Sigmoid colon (tissue), 7 donors: ENCODE results near the gene DCHS1. TPM values are rescaled to one million over a fixed set of nuclear protein-coding genes. Genes with fewer than 3 reads are reported as not detected.

ENCODE experiments used
- DNase-seq: peaks from one replicate; pipeline ENCODE4 v3.0.0-alpha.2; 2019
- H3K27ac ChIP-seq, 4 donors: fragments of 200-600 bp; sonication (generic); one replicate each; pipeline ENCODE4 v1.5.1; 2016 to 2019; ENCODE audit warnings: mild to moderate bottlenecking in 1 of 4
- H3K27me3 ChIP-seq, 3 donors: fragments of 200-600 bp; sonication (generic); one replicate each; pipeline ENCODE4 v1.5.1; 2019; ENCODE audit warnings: mild to moderate bottlenecking in 1 of 3
- H3K36me3 ChIP-seq, 4 donors: fragments of 200-600 bp; sonication (generic); one replicate each; pipeline ENCODE4 v1.5.1; 2016 to 2019
- H3K4me1 ChIP-seq, 4 donors: fragments of 200-600 bp; sonication (generic); one replicate each; pipeline ENCODE4 v1.5.1; 2017 to 2019
- H3K4me3 ChIP-seq, 4 donors: fragments of 200-600 bp; sonication (generic); one replicate each; pipeline ENCODE4 v1.5.1; 2017 to 2019; ENCODE audit warnings: mild to moderate bottlenecking in 2 of 4, moderate library complexity in 1 of 4
- H3K9me3 ChIP-seq, 4 donors: fragments of 200-600 bp in 3 of 4; sonication (generic) in 3 of 4; one replicate each; pipeline versions ENCODE4 v1.5.1 to v1.6.1; 2013 to 2019
- CTCF ChIP-seq, 4 experiments: fragments of 450-650 bp in 3 of 4; fragments of 200-600 bp in 1 of 4; IDR thresholded peaks; one replicate each; pipeline ENCODE4 v1.5.1; 2016 to 2019; ENCODE audit warnings: antibody characterized with exemption in 4 of 4, mild to moderate bottlenecking in 3 of 4, moderate library complexity in 2 of 4
- EP300 ChIP-seq, 4 donors: sonication (generic); formaldehyde crosslinking; IDR thresholded peaks; one replicate each; pipeline ENCODE4 v1.6.1; 2017; ENCODE audit warnings: antibody characterized with exemption in 4 of 4
- POLR2A ChIP-seq, 2 donors: fragments of 450-650 bp; IDR thresholded peaks; one replicate each; pipeline ENCODE4 v1.6.1; 2016; ENCODE audit warnings: antibody characterized with exemption in 2 of 2, mild to moderate bottlenecking in 2 of 2, moderate library complexity in 2 of 2
- POLR2AphosphoS5 ChIP-seq, 4 donors: sonication (generic); formaldehyde crosslinking; IDR thresholded peaks; one replicate each; pipeline ENCODE4 v1.6.1; 2017; ENCODE audit warnings: antibody characterized with exemption in 4 of 4
- WGBS, 2 donors: extraction: QIAGEN DNeasy Blood & Tissue Kit; methylation state at CpG; one replicate each; pipeline ENCODE4 v1.1.7; 2013; 5-methylcytosine and 5-hydroxymethylcytosine counted together
- intact Hi-C: fragments of 100-400 bp; cut with DNase I; formaldehyde crosslinking; loops from one replicate; pipeline ENCODE4 v1.15.1; 2023
- polyA plus RNA-seq, 3 donors: library from polyadenylated mRNA; stranded (reverse); fragments of 200-250 nt; gene quantifications; one replicate each; pipeline ENCODE4 v1.2.3, GENCODE V29; 2013
- total RNA-seq, 4 donors: library from RNA; depleted of rRNA; stranded (reverse); fragments of >200 nt; gene quantifications; one replicate each; pipeline ENCODE4 v1.1.0, GENCODE V29; 2016
- donor health status: healthy with polysubstance abuse.
- donor health status: Bipolar disorder and iron deficiency.
- donor health status: healthy.

The DCHS1 gene
- total and polyA plus RNA-seq, 7 donors: under 0.01 to 57.1 (median 21.7) TPM

- Histone ChIP-seq H3K36me3 (no peaks in the 10 kb centered on the region), H3K27me3 (no peaks in the 10 kb centered on the region), H3K4me3 (no peak overlapping the region), H3K4me1 (peaks cover 0 to 31% (median 25%) of the 10 kb centered on the region in 4 donors), H3K9me3 (no peaks in the 10 kb centered on the region), H3K27ac (no peak overlapping the region)
- no peak for DNase-seq
- TF ChIP-seq EP300 (IDR thresholded peaks at IDR 0.05): no peak
- no peak for TF ChIP-seq POLR2AphosphoS5 (IDR thresholded peaks at IDR 0.05)
- TF ChIP-seq CTCF (IDR thresholded peaks at IDR 0.05): no peak
- no peak for TF ChIP-seq POLR2A (IDR thresholded peaks at IDR 0.05)
- intact Hi-C loops: no loop called here
Observed at GRCh38 chr11:6658647-6659046, 3.0 kb upstream of the DCHS1 start.

DNA sequence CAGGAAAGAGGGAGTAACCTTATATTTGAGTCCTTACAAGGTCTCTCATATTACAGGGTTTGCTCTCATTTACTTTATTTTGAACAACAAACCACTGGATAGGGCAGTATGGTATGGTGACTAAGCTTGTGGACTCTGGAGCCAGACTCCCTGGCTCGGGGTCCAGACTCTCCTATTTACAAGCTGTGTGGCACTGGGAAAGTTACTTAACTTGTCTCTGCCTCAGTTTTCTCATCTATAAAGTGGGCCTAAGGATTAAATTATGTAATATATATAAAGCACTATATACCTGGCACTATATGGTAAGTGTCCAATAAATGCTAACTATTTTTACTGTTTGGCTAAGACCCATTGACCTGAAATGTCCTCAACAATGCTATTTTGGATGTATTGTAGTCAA, 1.7 kb upstream of the DCHS1 start:
- peak overlapping the region in 3 of 4 donors; percentile 81 to 91 (median 88) for H3K27ac ChIP-seq
- intact Hi-C loops: no loop called here

GRCh38 chr11:6656936-6657335, 1.3 kb upstream of the DCHS1 start:
- DNase-seq: no peak
- Histone ChIP-seq H3K4me3 (no peak overlapping the region), H3K4me1 (peaks cover 0 to 34% (median 24%) of the 10 kb centered on the region in 4 donors), H3K27me3 (no peaks in the 10 kb centered on the region), H3K27ac (peak overlapping the region in 3 of 4 donors; percentile 81 to 91 (median 88)), H3K9me3 (no peaks in the 10 kb centered on the region), H3K36me3 (no peaks in the 10 kb centered on the region)
- TF ChIP-seq POLR2AphosphoS5 (IDR thresholded peaks at IDR 0.05) (no peak), EP300 (IDR thresholded peaks at IDR 0.05) (no peak), POLR2A (IDR thresholded peaks at IDR 0.05) (no peak), CTCF (IDR thresholded peaks at IDR 0.05) (no peak)
- intact Hi-C loops: no loop called here
- WGBS, 2 donors: 59 to 81% methylated on average over 5 of the region's 5 CpGs

More for the DNA sequence above, 1.7 kb upstream of the DCHS1 start:
- Histone ChIP-seq H3K27me3 (no peaks in the 10 kb centered on the region), H3K36me3 (no peaks in the 10 kb centered on the region), H3K4me3 (no peak overlapping the region), H3K4me1 (peaks cover 0 to 34% (median 23%) of the 10 kb centered on the region in 4 donors), H3K9me3 (no peaks in the 10 kb centered on the region)
- DNase-seq: no peak
- WGBS, 2 donors: 20 to 70% methylated on average over 1 of the region's 1 CpG
- TF ChIP-seq POLR2A (IDR thresholded peaks at IDR 0.05) (no peak), POLR2AphosphoS5 (IDR thresholded peaks at IDR 0.05) (no peak), CTCF (IDR thresholded peaks at IDR 0.05) (no peak), EP300 (IDR thresholded peaks at IDR 0.05) (no peak)

DNA sequence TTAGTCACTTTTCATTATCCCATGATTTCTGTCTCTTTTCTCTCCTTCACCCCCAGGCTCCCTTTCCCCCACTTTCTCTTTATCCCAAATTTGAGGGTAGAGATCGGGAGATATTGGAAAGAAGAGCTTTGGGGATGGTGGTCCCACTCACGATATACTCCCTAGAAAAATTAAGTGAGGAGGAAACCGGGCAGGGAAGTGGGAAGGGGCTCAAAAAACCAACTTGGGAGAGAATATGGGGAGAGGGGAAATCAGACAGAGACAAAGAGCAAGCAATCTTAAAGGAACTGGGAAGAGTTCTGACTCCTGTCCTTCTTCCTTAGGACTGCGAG, 941 bp upstream of the DCHS1 start:
- H3K27me3 ChIP-seq: no peaks in the 10 kb centered on the region
- WGBS, 2 donors: 54 to 75% methylated on average over 4 of the region's 4 CpGs
- H3K36me3 ChIP-seq: no peaks in the 10 kb centered on the region
- no peak for DNase-seq
- TF ChIP-seq POLR2A (IDR thresholded peaks at IDR 0.05): no peak
- TF ChIP-seq CTCF (IDR thresholded peaks at IDR 0.05): no peak
- no peak for TF ChIP-seq POLR2AphosphoS5 (IDR thresholded peaks at IDR 0.05)
- TF ChIP-seq EP300 (IDR thresholded peaks at IDR 0.05): no peak
- H3K9me3 ChIP-seq: no peaks in the 10 kb centered on the region
- peak overlapping the region in 3 of 4 donors; percentile 81 to 91 (median 88) for H3K27ac ChIP-seq
- peaks cover 0 to 34% (median 24%) of the 10 kb centered on the region in 4 donors for H3K4me1 ChIP-seq
- peak overlapping the region in 3 of 4 donors; percentile 61 to 68 (median 67) for H3K4me3 ChIP-seq
- intact Hi-C loops: no loop called here
